HepG2 (cell line): ENCODE results near the gene LOXL3. TPM values are rescaled to one million over a fixed set of nuclear protein-coding genes. Genes with fewer than 3 reads are reported as not detected.

Experiments used
- ARNTL ChIP-seq: sonication (generic); formaldehyde crosslinking; IDR thresholded peaks from 2 replicates; pipeline ENCODE4 v1.4.0; 2020; ENCODE audit warnings: mild to moderate bottlenecking, missing genetic modification reagents
- FIP1L1 ChIP-seq: fragments of 200-400 bp; formaldehyde crosslinking; IDR thresholded peaks from 2 replicates; pipeline ENCODE4 v1.6.1; 2018; ENCODE audit warnings: low read depth, mild to moderate bottlenecking, low read length, moderate library complexity, borderline replicate concordance; ENCODE audit not compliant: insufficient read depth
- KDM3A ChIP-seq: IDR thresholded peaks from 2 replicates; pipeline ENCODE4 v1.6.1; 2018; ENCODE audit warnings: low read depth, missing compliant biosample characterization
- MED8 ChIP-seq: sonication (generic); formaldehyde crosslinking; IDR thresholded peaks from 2 replicates; pipeline ENCODE4 v1.8.1; 2023; ENCODE audit warnings: mild to moderate bottlenecking, missing genetic modification reagents; ENCODE audit not compliant: insufficient replicate concordance
- PHF20 ChIP-seq: sonication (generic); formaldehyde crosslinking; IDR thresholded peaks from 2 replicates; pipeline ENCODE4 v1.5.0; 2020; ENCODE audit warnings: mild to moderate bottlenecking, missing genetic modification reagents
- POLR2AphosphoS5 ChIP-seq: IDR thresholded peaks from 2 replicates; pipeline ENCODE4 v1.6.1; 2012; ENCODE audit warnings: low read depth, low read length
- PRDM10 ChIP-seq: sonication (generic); formaldehyde crosslinking; IDR thresholded peaks from 2 replicates; pipeline ENCODE4 v1.4.0; 2020; ENCODE audit warnings: low read depth, missing genetic modification reagents
- SP140L ChIP-seq: sonication (generic); formaldehyde crosslinking; IDR thresholded peaks from 2 replicates; pipeline ENCODE4 v1.4.0; 2020; ENCODE audit warnings: missing genetic modification reagents, borderline replicate concordance
- SP2 ChIP-seq: sonication (generic); formaldehyde crosslinking; IDR thresholded peaks from 2 replicates; pipeline ENCODE4 v1.5.1; 2020; ENCODE audit warnings: mild to moderate bottlenecking, missing genetic modification reagents
- ZMYM4 ChIP-seq: sonication (generic); formaldehyde crosslinking; IDR thresholded peaks from 2 replicates; pipeline ENCODE4 v1.8.1; 2023; ENCODE audit warnings: mild to moderate bottlenecking, missing genetic modification reagents
- ZNF616 ChIP-seq: sonication (generic); formaldehyde crosslinking; IDR thresholded peaks from 2 replicates; pipeline ENCODE4 v1.5.0; 2020; ENCODE audit warnings: low read depth, mild to moderate bottlenecking, missing genetic modification reagents
- ZNF709 ChIP-seq: sonication (generic); formaldehyde crosslinking; IDR thresholded peaks from 2 replicates; pipeline ENCODE4 v1.5.0; 2020; ENCODE audit warnings: mild to moderate bottlenecking, missing genetic modification reagents
- ZSCAN31 ChIP-seq: sonication (generic); formaldehyde crosslinking; IDR thresholded peaks from 2 replicates; pipeline ENCODE4 v1.5.0; 2020; ENCODE audit warnings: low read depth, mild to moderate bottlenecking, missing genetic modification reagents
- polyA plus RNA-seq, 8 experiments: library from polyadenylated mRNA; depleted of rRNA in 3 of 8; stranded (reverse) in 7 of 8; unstranded in 1 of 8; fragments of >200 nt; fragmentation: Illumina TruSeq in 4 of 8; extraction: Trizol in 4 of 8; gene quantifications; 2 replicates each; pipeline versions ENCODE4 v1.2.1 to v1.2.3, GENCODE V29; 2011 to 2016; ENCODE audit warnings: low read depth in 4 of 8, missing spikeins in 1 of 8, mixed read lengths in 1 of 8; ENCODE audit not compliant: insufficient read depth in 1 of 8
- total RNA-seq, 5 experiments: library from RNA; depleted of rRNA; stranded (reverse); fragments of >200 nt; fragmentation: Illumina TruSeq; extraction: Trizol; gene quantifications; 2 replicates each; pipeline ENCODE4 v1.2.3, GENCODE V29; 2016; ENCODE audit warnings: low read depth in 1 of 5
- TF ChIP-seq, protein P1 (sequence below): IDR thresholded peaks from 2 replicates; pipeline ENCODE4 v1.6.1; 2018; ENCODE audit warnings: missing genetic modification reagents, mild to moderate bottlenecking, missing compliant biosample characterization
- TF ChIP-seq, protein P2 (sequence below): fragments of 450-650 bp; IDR thresholded peaks from 2 replicates; pipeline ENCODE4 v1.6.1; 2017; ENCODE audit warnings: mild to moderate bottlenecking
- TF ChIP-seq, protein P3 (sequence below): sonication (generic); formaldehyde crosslinking; conservative IDR thresholded peaks from 2 replicates; pipeline ENCODE4 v1.8.0; 2022; ENCODE audit warnings: low read depth, missing genetic modification reagents
- TF ChIP-seq, protein P4 (sequence below): sonication (generic); formaldehyde crosslinking; IDR thresholded peaks from 2 replicates; pipeline ENCODE4 v1.4.0; 2020; ENCODE audit warnings: missing genetic modification reagents, borderline replicate concordance

LOXL3 gene
- total and polyA plus RNA-seq, 2 of the 13 experiments (the other 11 are each of a cell fraction or from before 2014, with no cell fraction given) = 0.55 to 6.5 TPM

- TF ChIP-seq ZNF616 (CRISPR knock-in tag) (0 out of 2 replicates have a peak, but pooled peaks have one; percentile 11), PRDM10 (CRISPR knock-in tag) (peak; percentile 81), ARNTL (CRISPR knock-in tag) (peak; percentile 44), MED8 (CRISPR knock-in tag) (peak; percentile 85), ZMYM4 (CRISPR knock-in tag) (peak; percentile 34; the same call in 1 of the 2 replicates), POLR2AphosphoS5 (peak; percentile 91), ZNF709 (CRISPR knock-in tag) (peak; percentile 36; the same call in 1 of the 2 replicates), FIP1L1 (no peak), PHF20 (CRISPR knock-in tag) (peak; percentile 94), KDM3A (CRISPR knock-in tag) (no peak; the same call in 1 of the 2 replicates), ZSCAN31 (peak; percentile 87; the same call in 1 of the 2 replicates), SP2 (peak; percentile 67; the same call in 1 of the 2 replicates), SP140L (CRISPR knock-in tag) (no peak)
- TF ChIP-seq, protein P1, sequence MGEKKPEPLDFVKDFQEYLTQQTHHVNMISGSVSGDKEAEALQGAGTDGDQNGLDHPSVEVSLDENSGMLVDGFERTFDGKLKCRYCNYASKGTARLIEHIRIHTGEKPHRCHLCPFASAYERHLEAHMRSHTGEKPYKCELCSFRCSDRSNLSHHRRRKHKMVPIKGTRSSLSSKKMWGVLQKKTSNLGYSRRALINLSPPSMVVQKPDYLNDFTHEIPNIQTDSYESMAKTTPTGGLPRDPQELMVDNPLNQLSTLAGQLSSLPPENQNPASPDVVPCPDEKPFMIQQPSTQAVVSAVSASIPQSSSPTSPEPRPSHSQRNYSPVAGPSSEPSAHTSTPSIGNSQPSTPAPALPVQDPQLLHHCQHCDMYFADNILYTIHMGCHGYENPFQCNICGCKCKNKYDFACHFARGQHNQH (CRISPR knock-in tag) = peak; percentile 85
- TF ChIP-seq, protein P2, sequence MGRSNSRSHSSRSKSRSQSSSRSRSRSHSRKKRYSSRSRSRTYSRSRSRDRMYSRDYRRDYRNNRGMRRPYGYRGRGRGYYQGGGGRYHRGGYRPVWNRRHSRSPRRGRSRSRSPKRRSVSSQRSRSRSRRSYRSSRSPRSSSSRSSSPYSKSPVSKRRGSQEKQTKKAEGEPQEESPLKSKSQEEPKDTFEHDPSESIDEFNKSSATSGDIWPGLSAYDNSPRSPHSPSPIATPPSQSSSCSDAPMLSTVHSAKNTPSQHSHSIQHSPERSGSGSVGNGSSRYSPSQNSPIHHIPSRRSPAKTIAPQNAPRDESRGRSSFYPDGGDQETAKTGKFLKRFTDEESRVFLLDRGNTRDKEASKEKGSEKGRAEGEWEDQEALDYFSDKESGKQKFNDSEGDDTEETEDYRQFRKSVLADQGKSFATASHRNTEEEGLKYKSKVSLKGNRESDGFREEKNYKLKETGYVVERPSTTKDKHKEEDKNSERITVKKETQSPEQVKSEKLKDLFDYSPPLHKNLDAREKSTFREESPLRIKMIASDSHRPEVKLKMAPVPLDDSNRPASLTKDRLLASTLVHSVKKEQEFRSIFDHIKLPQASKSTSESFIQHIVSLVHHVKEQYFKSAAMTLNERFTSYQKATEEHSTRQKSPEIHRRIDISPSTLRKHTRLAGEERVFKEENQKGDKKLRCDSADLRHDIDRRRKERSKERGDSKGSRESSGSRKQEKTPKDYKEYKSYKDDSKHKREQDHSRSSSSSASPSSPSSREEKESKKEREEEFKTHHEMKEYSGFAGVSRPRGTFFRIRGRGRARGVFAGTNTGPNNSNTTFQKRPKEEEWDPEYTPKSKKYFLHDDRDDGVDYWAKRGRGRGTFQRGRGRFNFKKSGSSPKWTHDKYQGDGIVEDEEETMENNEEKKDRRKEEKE = no peak
- TF ChIP-seq, protein P3, sequence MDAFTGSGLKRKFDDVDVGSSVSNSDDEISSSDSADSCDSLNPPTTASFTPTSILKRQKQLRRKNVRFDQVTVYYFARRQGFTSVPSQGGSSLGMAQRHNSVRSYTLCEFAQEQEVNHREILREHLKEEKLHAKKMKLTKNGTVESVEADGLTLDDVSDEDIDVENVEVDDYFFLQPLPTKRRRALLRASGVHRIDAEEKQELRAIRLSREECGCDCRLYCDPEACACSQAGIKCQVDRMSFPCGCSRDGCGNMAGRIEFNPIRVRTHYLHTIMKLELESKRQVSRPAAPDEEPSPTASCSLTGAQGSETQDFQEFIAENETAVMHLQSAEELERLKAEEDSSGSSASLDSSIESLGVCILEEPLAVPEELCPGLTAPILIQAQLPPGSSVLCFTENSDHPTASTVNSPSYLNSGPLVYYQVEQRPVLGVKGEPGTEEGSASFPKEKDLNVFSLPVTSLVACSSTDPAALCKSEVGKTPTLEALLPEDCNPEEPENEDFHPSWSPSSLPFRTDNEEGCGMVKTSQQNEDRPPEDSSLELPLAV (CRISPR knock-in tag) = no peak
- TF ChIP-seq, protein P4, sequence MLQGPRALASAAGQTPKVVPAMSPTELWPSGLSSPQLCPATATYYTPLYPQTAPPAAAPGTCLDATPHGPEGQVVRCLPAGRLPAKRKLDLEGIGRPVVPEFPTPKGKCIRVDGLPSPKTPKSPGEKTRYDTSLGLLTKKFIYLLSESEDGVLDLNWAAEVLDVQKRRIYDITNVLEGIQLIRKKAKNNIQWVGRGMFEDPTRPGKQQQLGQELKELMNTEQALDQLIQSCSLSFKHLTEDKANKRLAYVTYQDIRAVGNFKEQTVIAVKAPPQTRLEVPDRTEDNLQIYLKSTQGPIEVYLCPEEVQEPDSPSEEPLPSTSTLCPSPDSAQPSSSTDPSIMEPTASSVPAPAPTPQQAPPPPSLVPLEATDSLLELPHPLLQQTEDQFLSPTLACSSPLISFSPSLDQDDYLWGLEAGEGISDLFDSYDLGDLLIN (CRISPR knock-in tag) = peak; percentile 88
Measured at GRCh38 chr2:74529357-74530238, 24.1 kb downstream of the LOXL3 start, which contains the start of the genes AUP1 and HTRA2 (continued).
